Neural progenitor cell (in vitro differentiated cells): ENCODE results near the gene SLC12A7. TPM values are rescaled to one million over a fixed set of nuclear protein-coding genes. Genes with fewer than 3 reads are reported as not detected.

Experiments
- DNase-seq: peaks from one replicate; pipeline ENCODE4 v3.0.0-alpha.2; 2016; ENCODE audit warnings: low spot score
- H2AFZ ChIP-seq: fragments of 200-600 bp; sonication (generic); replicated peaks from 2 replicates; pipeline ENCODE4 v1.6.1; 2016; ENCODE audit warnings: antibody characterized with exemption
- H3F3A ChIP-seq: fragments of 200-600 bp; sonication (generic); 2 replicates; pipeline ENCODE4 v1.6.1; 2016; ENCODE audit warnings: antibody characterized with exemption, low read depth
- H3K27ac ChIP-seq: fragments of 200-600 bp; sonication (generic); 2 replicates; pipeline ENCODE4 v1.5.1; 2016; ENCODE audit warnings: mild to moderate bottlenecking
- H3K27me3 ChIP-seq: fragments of 200-600 bp; sonication (generic); 2 replicates; pipeline ENCODE4 v1.6.1; 2016; ENCODE audit warnings: mild to moderate bottlenecking, moderate library complexity
- H3K36me3 ChIP-seq: fragments of 200-600 bp; sonication (generic); 2 replicates; pipeline ENCODE4 v1.5.1; 2016
- H3K4me1 ChIP-seq: fragments of 200-600 bp; sonication (generic); 2 replicates; pipeline ENCODE4 v1.6.1; 2016; ENCODE audit warnings: mixed run types
- H3K4me2 ChIP-seq: fragments of 200-600 bp; sonication (generic); 2 replicates; pipeline ENCODE4 v1.6.1; 2016
- H3K4me3 ChIP-seq: fragments of 200-600 bp; sonication (generic); 2 replicates; pipeline ENCODE4 v1.5.1; 2016
- H3K79me2 ChIP-seq: fragments of 200-600 bp; sonication (generic); 2 replicates; pipeline ENCODE4 v1.6.1; 2016; ENCODE audit warnings: low read depth
- H3K9ac ChIP-seq: fragments of 200-600 bp; sonication (generic); 2 replicates; pipeline ENCODE4 v1.6.1; 2016
- H3K9me3 ChIP-seq: fragments of 200-600 bp; sonication (generic); 2 replicates; pipeline ENCODE4 v1.5.1; 2016; ENCODE audit warnings: low read depth
- H4K20me1 ChIP-seq: fragments of 200-600 bp; sonication (generic); 2 replicates; pipeline ENCODE4 v1.6.1; 2016; ENCODE audit warnings: low read depth
- H3K27ac Mint-ChIP-seq: 3 replicates; pipeline ENCODE4 v1.8.0; 2021; ENCODE audit warnings: mixed read lengths
- H3K27me3 Mint-ChIP-seq: 2 replicates; pipeline ENCODE4 v1.8.0; 2022; ENCODE audit warnings: low read depth, mild to moderate bottlenecking, inconsistent platforms, moderate library complexity, mixed read lengths; ENCODE audit not compliant: insufficient read depth
- H3K36me3 Mint-ChIP-seq: 3 replicates; pipeline ENCODE4 v1.8.0; 2021; ENCODE audit warnings: mixed read lengths
- H3K4me1 Mint-ChIP-seq: 3 replicates; pipeline ENCODE4 v1.8.0; 2021; ENCODE audit warnings: mixed read lengths
- H3K4me3 Mint-ChIP-seq: 3 replicates; pipeline ENCODE4 v1.8.0; 2021; ENCODE audit warnings: mild to moderate bottlenecking, moderate library complexity, mixed read lengths
- H3K9me3 Mint-ChIP-seq: 3 replicates; pipeline ENCODE4 v1.8.0; 2020; ENCODE audit warnings: mixed read lengths
- CTCF ChIP-seq: fragments of 200-600 bp; sonication (generic); IDR thresholded peaks from 2 replicates; pipeline ENCODE4 v1.5.1; 2017; ENCODE audit warnings: antibody characterized with exemption, mild to moderate bottlenecking
- EZH2 ChIP-seq: fragments of 200-600 bp; sonication (generic); IDR thresholded peaks from 2 replicates; pipeline ENCODE4 v1.6.1; 2017; ENCODE audit warnings: antibody characterized with exemption, mild to moderate bottlenecking, moderate library complexity
- EZH2phosphoT487 ChIP-seq: fragments of 200-600 bp; sonication (generic); IDR thresholded peaks from 2 replicates; pipeline ENCODE4 v1.6.1; 2017; ENCODE audit warnings: antibody characterized with exemption
- total RNA-seq: library from RNA; depleted of rRNA; stranded (reverse); fragments of >200 nt; gene quantifications from 2 replicates; pipeline ENCODE4 v1.2.3, GENCODE V29; 2015; ENCODE audit warnings: low replicate concordance

Gene SLC12A7
- total RNA-seq, 1 donor from 2014 or later = 7.5 TPM

GRCh38 chr5:1134478-1134877, 22.6 kb upstream of the SLC12A7 start:
- H3K9me3 ChIP-seq = no peaks in the 10 kb centered on the region
- H3K4me3 Mint-ChIP-seq = no peak overlapping the region
- H3F3A ChIP-seq = no peaks in the 10 kb centered on the region
- no peaks in the 10 kb centered on the region for H3K36me3 ChIP-seq
- H3K4me1 ChIP-seq = peaks cover 6% of the 10 kb centered on the region
- H3K9ac ChIP-seq = no peak overlapping the region
- peak overlapping the region; percentile 67 for H3K27ac Mint-ChIP-seq
- no peak for DNase-seq
- H3K4me2 ChIP-seq = no peak overlapping the region
- peaks cover 6% of the 10 kb centered on the region for H3K27me3 Mint-ChIP-seq
- H3K27me3 ChIP-seq = no peaks in the 10 kb centered on the region
- no peak overlapping the region for H2AFZ ChIP-seq
- H3K27ac ChIP-seq = no peak overlapping the region
- H3K4me1 Mint-ChIP-seq = peaks cover 29% of the 10 kb centered on the region
- H4K20me1 ChIP-seq = no peaks in the 10 kb centered on the region
- peak; percentile 7 for TF ChIP-seq CTCF
- TF ChIP-seq EZH2 = no peak
- H3K4me3 ChIP-seq = no peak overlapping the region
- no peaks in the 10 kb centered on the region for H3K36me3 Mint-ChIP-seq
- H3K9me3 Mint-ChIP-seq = peaks cover 3% of the 10 kb centered on the region
- H3K79me2 ChIP-seq = no peaks in the 10 kb centered on the region

GRCh38 chr5:1133510-1134201, 21.8 kb upstream of the SLC12A7 start:
- Mint-ChIP-seq H3K27ac (no peak overlapping the region), H3K27me3 (peaks cover 6% of the 10 kb centered on the region), H3K9me3 (peaks cover 3% of the 10 kb centered on the region)

GRCh38 chr5:1133108-1133507, 21.2 kb upstream of the SLC12A7 start:
- H3F3A ChIP-seq = no peaks in the 10 kb centered on the region
- H4K20me1 ChIP-seq = no peaks in the 10 kb centered on the region
- peaks cover 6% of the 10 kb centered on the region for H3K27me3 Mint-ChIP-seq
- no peaks in the 10 kb centered on the region for H3K79me2 ChIP-seq
- no peaks in the 10 kb centered on the region for H3K27me3 ChIP-seq
- no peak overlapping the region for H3K9ac ChIP-seq
- TF ChIP-seq EZH2phosphoT487 = no peak
- TF ChIP-seq CTCF = no peak
- no peak for TF ChIP-seq EZH2
- H3K9me3 Mint-ChIP-seq = peaks cover 3% of the 10 kb centered on the region
- no peak overlapping the region for H3K4me3 Mint-ChIP-seq
- H3K4me3 ChIP-seq = no peak overlapping the region
- H2AFZ ChIP-seq = no peak overlapping the region
- H3K36me3 ChIP-seq = no peaks in the 10 kb centered on the region
- H3K36me3 Mint-ChIP-seq = no peaks in the 10 kb centered on the region
- no peak for DNase-seq
- no peak overlapping the region for H3K4me2 ChIP-seq
- no peaks in the 10 kb centered on the region for H3K9me3 ChIP-seq
- peaks cover 6% of the 10 kb centered on the region for H3K4me1 ChIP-seq
- peaks cover 24% of the 10 kb centered on the region for H3K4me1 Mint-ChIP-seq
- no peak overlapping the region for H3K27ac ChIP-seq
- H3K27ac Mint-ChIP-seq = no peak overlapping the region

More at GRCh38 chr5:1133510-1134201, 21.8 kb upstream of the SLC12A7 start:
- no peaks in the 10 kb centered on the region for H3K9me3 ChIP-seq
- H3K27me3 ChIP-seq = no peaks in the 10 kb centered on the region
- no peak for TF ChIP-seq EZH2
- TF ChIP-seq EZH2phosphoT487 = no peak
- TF ChIP-seq CTCF = no peak
- DNase-seq = no peak
- no peaks in the 10 kb centered on the region for H3F3A ChIP-seq
- no peak overlapping the region for H3K4me3 Mint-ChIP-seq
- no peaks in the 10 kb centered on the region for H4K20me1 ChIP-seq
- H3K4me3 ChIP-seq = no peak overlapping the region
- H3K4me1 Mint-ChIP-seq = peaks cover 29% of the 10 kb centered on the region
- no peaks in the 10 kb centered on the region for H3K36me3 Mint-ChIP-seq
- no peak overlapping the region for H3K27ac ChIP-seq
- H3K36me3 ChIP-seq = no peaks in the 10 kb centered on the region
- H3K4me1 ChIP-seq = peaks cover 6% of the 10 kb centered on the region
- H3K4me2 ChIP-seq = no peak overlapping the region
- H2AFZ ChIP-seq = no peak overlapping the region
- no peak overlapping the region for H3K9ac ChIP-seq
- no peaks in the 10 kb centered on the region for H3K79me2 ChIP-seq
